Nephron progenitor cell (in vitro differentiated cells): ENCODE data around the gene IFI44.

Experiments used
- DNase-seq: peaks from one replicate; pipeline ENCODE4 v3.0.0; 2021
- H3K27ac Mint-ChIP-seq: 2 replicates; pipeline ENCODE4 v1.8.0; 2021; ENCODE audit warnings: mild to moderate bottlenecking, moderate library complexity, mixed read lengths
- H3K27me3 Mint-ChIP-seq: 2 replicates; pipeline ENCODE4 v1.8.0; 2021; ENCODE audit warnings: mild to moderate bottlenecking, low read depth, mixed read lengths; ENCODE audit not compliant: poor library complexity
- H3K36me3 Mint-ChIP-seq: 2 replicates; pipeline ENCODE4 v1.8.0; 2021; ENCODE audit warnings: low read depth, mixed read lengths
- H3K4me1 Mint-ChIP-seq: 2 replicates; pipeline ENCODE4 v1.8.0; 2021; ENCODE audit warnings: mixed read lengths
- H3K4me3 Mint-ChIP-seq: 2 replicates; pipeline ENCODE4 v1.8.0; 2021; ENCODE audit warnings: mild to moderate bottlenecking, moderate library complexity, mixed read lengths
- H3K9me3 Mint-ChIP-seq: 2 replicates; pipeline ENCODE4 v1.8.0; 2021; ENCODE audit warnings: mild to moderate bottlenecking, moderate library complexity, mixed read lengths
- CTCF ChIP-seq: fragments of 200-600 bp; sonication (generic); IDR thresholded peaks from 2 replicates; pipeline ENCODE4 v1.5.0; 2021; ENCODE audit warnings: antibody characterized with exemption

The IFI44 gene

GRCh38 chr1:78712467-78713051 is 62.9 kb downstream of the IFI44 start:
- no peak overlapping the region for H3K27ac Mint-ChIP-seq
- no peak overlapping the region for H3K4me3 Mint-ChIP-seq
- no peak for DNase-seq
- TF ChIP-seq CTCF: no peak
- no peaks in the 10 kb centered on the region for H3K36me3 Mint-ChIP-seq
- H3K9me3 Mint-ChIP-seq: no peaks in the 10 kb centered on the region
- peaks cover 10% of the 10 kb centered on the region for H3K4me1 Mint-ChIP-seq
- H3K27me3 Mint-ChIP-seq: peaks cover 5% of the 10 kb centered on the region

DNA sequence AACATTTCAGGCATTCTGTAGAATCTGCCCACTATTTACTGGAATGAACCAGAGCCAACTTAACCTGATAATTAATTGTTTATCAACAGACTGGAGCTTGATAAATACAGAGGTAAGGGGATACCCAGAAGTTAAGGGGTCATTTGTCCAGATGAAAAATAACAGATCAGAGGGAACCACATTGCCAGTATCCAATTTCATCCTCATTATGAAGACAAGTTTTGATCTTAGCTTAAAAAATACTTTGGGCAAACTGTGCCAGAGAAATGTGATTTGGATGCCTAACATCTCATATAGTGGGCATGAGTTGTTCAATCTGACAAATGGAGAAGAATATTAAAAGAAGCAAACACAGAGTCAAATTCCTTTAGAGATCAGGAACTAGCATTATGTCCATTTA is 63.7 kb downstream of the IFI44 start:
- no peak for DNase-seq
- TF ChIP-seq CTCF: no peak
- Mint-ChIP-seq H3K27ac (no peak overlapping the region), H3K4me1 (peaks cover 13% of the 10 kb centered on the region), H3K27me3 (peaks cover 5% of the 10 kb centered on the region), H3K4me3 (no peak overlapping the region), H3K9me3 (no peaks in the 10 kb centered on the region), H3K36me3 (no peaks in the 10 kb centered on the region)
